ENCODE measurements around the gene ZBTB46. TPM values are rescaled to one million over a fixed set of nuclear protein-coding genes. Genes with fewer than 3 reads are reported as not detected.

The ZBTB46 gene
- total RNA-seq, 6 experiments from 2014 or later, result 0.38 to 1.1 (median 0.64) TPM

- Mint-ChIP-seq H3K27me3 (ENCODE audit: insufficient read depth) (no peaks in the 10 kb centered on the region; the same call in 1 of the 2 replicates), H3K4me3 (no peak overlapping the region), H3K36me3 (ENCODE audit: low read depth) (peaks cover 4% of the 10 kb centered on the region; the same call in 1 of the 2 replicates), H3K9me3 (no peaks in the 10 kb centered on the region), H3K27ac (no peak overlapping the region), H3K4me1 (ENCODE audit: low read depth) (no peaks in the 10 kb centered on the region)
- no peak for DNase-seq
- no peak for TF ChIP-seq CTCF (IDR thresholded peaks at IDR 0.05)
These were observed 82.8 kb downstream of the ZBTB46 start for GRCh38 chr20:63748070-63748933.

- no peak for DNase-seq
- Mint-ChIP-seq H3K4me1 (ENCODE audit: low read depth) (no peaks in the 10 kb centered on the region), H3K27ac (no peak overlapping the region), H3K9me3 (no peaks in the 10 kb centered on the region), H3K4me3 (no peak overlapping the region), H3K36me3 (ENCODE audit: low read depth) (peaks cover 4% of the 10 kb centered on the region; the same call in 1 of the 2 replicates), H3K27me3 (ENCODE audit: insufficient read depth) (no peaks in the 10 kb centered on the region; the same call in 1 of the 2 replicates)
- no peak for TF ChIP-seq CTCF (IDR thresholded peaks at IDR 0.05)
These were observed 83.4 kb downstream of the ZBTB46 start for GRCh38 chr20:63747622-63748069.

GRCh38 chr20:63746751-63747315 is 84.2 kb downstream of the ZBTB46 start:
- TF ChIP-seq CTCF (IDR thresholded peaks at IDR 0.05), result no peak
- Mint-ChIP-seq H3K27me3 (ENCODE audit: insufficient read depth) (no peaks in the 10 kb centered on the region; the same call in 1 of the 2 replicates), H3K4me3 (no peak overlapping the region), H3K27ac (no peak overlapping the region), H3K4me1 (ENCODE audit: low read depth) (no peaks in the 10 kb centered on the region), H3K9me3 (no peaks in the 10 kb centered on the region), H3K36me3 (ENCODE audit: low read depth) (peaks cover 4% of the 10 kb centered on the region; the same call in 1 of the 2 replicates)
- no peak for DNase-seq

GRCh38 chr20:63745961-63746731 is 84.9 kb downstream of the ZBTB46 start:
- Mint-ChIP-seq H3K27me3 (ENCODE audit: insufficient read depth) (no peaks in the 10 kb centered on the region; the same call in 1 of the 2 replicates), H3K4me1 (ENCODE audit: low read depth) (no peaks in the 10 kb centered on the region), H3K9me3 (no peaks in the 10 kb centered on the region), H3K27ac (no peak overlapping the region; the same call in 1 of the 2 replicates), H3K4me3 (no peak overlapping the region; the same call in 1 of the 2 replicates), H3K36me3 (ENCODE audit: low read depth) (peaks cover 4% of the 10 kb centered on the region; the same call in 1 of the 2 replicates)
- no peak for TF ChIP-seq CTCF (IDR thresholded peaks at IDR 0.05)
- DNase-seq, result no peak

- Mint-ChIP-seq H3K27me3 (ENCODE audit: insufficient read depth) (no peaks in the 10 kb centered on the region; the same call in 1 of the 2 replicates), H3K27ac (no peak overlapping the region), H3K4me3 (no peak overlapping the region), H3K4me1 (ENCODE audit: low read depth) (no peaks in the 10 kb centered on the region), H3K36me3 (ENCODE audit: low read depth) (peaks cover 4% of the 10 kb centered on the region; the same call in 1 of the 2 replicates), H3K9me3 (no peaks in the 10 kb centered on the region)
- no peak for TF ChIP-seq CTCF (IDR thresholded peaks at IDR 0.05)
- no peak for DNase-seq
These were observed 85.6 kb downstream of the ZBTB46 start for GRCh38 chr20:63745424-63745805.
